Measurements from ENCODE around the gene SMG6. TPM values are rescaled to one million over a fixed set of nuclear protein-coding genes. Genes with fewer than 3 reads are reported as not detected.

SMG6 gene
- total and polyA plus RNA-seq, 2 of the 4 experiments (the other 2 are of a cell fraction), result 16.3 to 30.3 TPM

GRCh38 chr17:2056206-2057174 lies 247.1 kb downstream of the SMG6 start:
- dilution Hi-C loops (cut with HindIII; ENCODE audit: low sequenced_read_pairs, unreplicated experiment) (no loop called here), in situ Hi-C loops (cut with MboI; ENCODE audit: low sequenced_read_pairs) (no loop called here), intact Hi-C loops (cut with micrococcal nuclease) (no loop called here)
- peaks cover 43% of the 10 kb centered on the region for H3K36me3 ChIP-seq (ENCODE audit: control insufficient read depth, insufficient read depth, low read length)
- no peak overlapping the region for H2BK20ac ChIP-seq (ENCODE audit: low read depth, low read length)
- peak overlapping the region; percentile 84 for H4K91ac ChIP-seq (ENCODE audit: insufficient read depth, low read depth, low read length)
- TF ChIP-seq MAZ (IDR thresholded peaks at IDR 0.05; ENCODE audit: borderline replicate concordance, low read depth, low read length) (0 out of 2 replicates have a peak, but pooled peaks have one; percentile 5), CTCF (conservative IDR thresholded peaks at IDR 0.05; ENCODE audit: low read depth, low read length) (0 out of 2 replicates have a peak, but pooled peaks have one; percentile 6), BHLHE40 (IDR thresholded peaks at IDR 0.05; ENCODE audit: low read depth, low read length) (no peak)
- 2% methylated on average over 53 of the region's 85 CpGs; no CpG with 5 or more reads in 1 of the 2 experiments for WGBS, 2 experiments (ENCODE audit: extremely low coverage in 2 of 2, insufficient read length in 1 of 2)
- H3K9ac ChIP-seq (ENCODE audit: low read depth, low read length), result peak overlapping the region; percentile 96
- H3K79me1 ChIP-seq (ENCODE audit: low read depth in 1 of 2, low read length in 2 of 2), result peaks cover 10 to 38% of the 10 kb centered on the region in 2 experiments; a peak in 3 of 4 replicates
- no peaks in the 10 kb centered on the region for H3K9me3 ChIP-seq (ENCODE audit: control insufficient read depth, insufficient read depth, low read length)
- H4K5ac ChIP-seq (ENCODE audit: low read depth, low read length), result peak overlapping the region; percentile 5
- peak overlapping the region; percentile 91 for H3K14ac ChIP-seq (replicated peaks; ENCODE audit: low read depth, low read length)
- H3K4ac ChIP-seq (ENCODE audit: low read depth, low read length), result peak overlapping the region; percentile 81
- peak overlapping the region; percentile 92 for H3K56ac ChIP-seq (ENCODE audit: extremely low read depth, insufficient read depth, low read length)
- H3K23ac ChIP-seq (ENCODE audit: low read depth, low read length), result peak overlapping the region; percentile 90
- H2AK5ac ChIP-seq (ENCODE audit: low read depth, low read length), result peak overlapping the region; percentile 98
- ChIA-PET CTCF (interaction anchor here (1.0 to 6.3 kb wide), 4 partner anchors 15 to 359 kb away, joined by 3 to 57 read pairs (median 4); no protein-coding TSS in a partner anchor), POLR2A (ENCODE audit: unreplicated experiment) (interaction anchor here (0.6 to 1.3 kb wide), 3 partner anchors 28 to 188 kb away, joined by 3 to 4 read pairs (median 4); no protein-coding TSS in a partner anchor)
- H2BK5ac ChIP-seq (ENCODE audit: low read depth, low read length, poor library complexity, severe bottlenecking), result peak overlapping the region; percentile 95
- peak overlapping the region; percentile 75 for H2AFZ ChIP-seq (replicated peaks; ENCODE audit: low read length, poor library complexity)
- ATAC-seq (ENCODE audit: low read depth) (no peak), DNase-seq (peak; percentile 64)
- H2AK9ac ChIP-seq (replicated peaks; ENCODE audit: low read depth, low read length, poor library complexity), result peak overlapping the region; percentile 99
- H3K27ac ChIP-seq (ENCODE audit: insufficient read depth, low read length), result peak overlapping the region; percentile 98
- H2BK120ac ChIP-seq (ENCODE audit: low read depth, low read length), result peak overlapping the region; percentile 72
- H4K8ac ChIP-seq (ENCODE audit: low read depth in 2 of 2, low read length in 2 of 2), result peak overlapping the region; percentile 31 to 72; a peak in 3 of 4 replicates
- H3K27me3 ChIP-seq (ENCODE audit: control insufficient read depth, insufficient read depth, low read length), result no peaks in the 10 kb centered on the region
- H3K4me2 ChIP-seq (ENCODE audit: low read depth, low read length), result peak overlapping the region; percentile 48
- no peak overlapping the region for H2BK15ac ChIP-seq (ENCODE audit: low read depth, low read length)
- H3K4me1 ChIP-seq (ENCODE audit: control insufficient read depth, insufficient read depth, low read length), result peaks cover 33% of the 10 kb centered on the region
- H3K18ac ChIP-seq (ENCODE audit: low read depth, low read length), result peak overlapping the region; percentile 58
- H3K9me1 ChIP-seq (ENCODE audit: insufficient read depth, low read length), result 0 out of 2 replicates have a peak, but pooled peaks cover 7% of the 10 kb centered on the region
- peak overlapping the region; percentile 75 for H3K4me3 ChIP-seq (ENCODE audit: insufficient read depth, low read depth, low read length)
- BruUV-seq (replicated peaks), result no TSS peak
- peaks cover 32% of the 10 kb centered on the region for H4K20me1 ChIP-seq (ENCODE audit: insufficient read depth, low read length)
